ENCODE results near the gene DAB1.

Gene DAB1

GRCh38 chr1:57423656-57424211 is at the start of gene DAB1:
Gene DAB1 (minus strand): TSS chr1:57424060. CDS start chr1:57291030, 133,030 bp downstream.
- no peak for DNase-seq

GRCh38 chr1:57473448-57473847 is 49.6 kb upstream of the DAB1 start:
- no peak for DNase-seq

GRCh38 chr1:57471995-57472394 is 48.1 kb upstream of the DAB1 start:
- DNase-seq, result no peak

- DNase-seq, result no peak
Observed at GRCh38 chr1:57470036-57470435, 46.2 kb upstream of the DAB1 start.

GRCh38 chr1:57468641-57469523 is 45.0 kb upstream of the DAB1 start:
- no peak for DNase-seq

GRCh38 chr1:57467830-57468229 is 44.0 kb upstream of the DAB1 start:
- DNase-seq, result no peak

GRCh38 chr1:57464756-57465155 is 40.9 kb upstream of the DAB1 start:
- no peak for DNase-seq

- DNase-seq, result no peak
Observed at GRCh38 chr1:57463343-57463742, 39.5 kb upstream of the DAB1 start.

- DNase-seq, result no peak
Observed at GRCh38 chr1:57461405-57461804, 37.5 kb upstream of the DAB1 start.

- no peak for DNase-seq
Observed at GRCh38 chr1:57451516-57451915, 27.7 kb upstream of the DAB1 start.

- DNase-seq, result no peak
Observed at GRCh38 chr1:57450981-57451380, 27.1 kb upstream of the DAB1 start.

GRCh38 chr1:57447551-57447950 is 23.7 kb upstream of the DAB1 start:
- no peak for DNase-seq

- no peak for DNase-seq
Observed at GRCh38 chr1:57443004-57443403, 19.1 kb upstream of the DAB1 start.

- DNase-seq, result no peak
Observed at GRCh38 chr1:57440096-57440495, 16.2 kb upstream of the DAB1 start.

GRCh38 chr1:57431400-57431799 is 7.5 kb upstream of the DAB1 start:
- no peak for DNase-seq

- DNase-seq, result no peak
Observed at GRCh38 chr1:57424231-57425027, 569 bp upstream of the DAB1 start.

- no peak for DNase-seq
Observed at GRCh38 chr1:57423135-57423655, 665 bp downstream of the DAB1 start.

GRCh38 chr1:57422271-57423134 is 1.4 kb downstream of the DAB1 start:
- no peak for DNase-seq

GRCh38 chr1:57421806-57422205 is 2.1 kb downstream of the DAB1 start:
- DNase-seq, result no peak

GRCh38 chr1:57420981-57421785 is 2.7 kb downstream of the DAB1 start:
- DNase-seq, result no peak

GRCh38 chr1:57418971-57419370 is 4.9 kb downstream of the DAB1 start:
- no peak for DNase-seq

- DNase-seq, result no peak
Observed at GRCh38 chr1:57411262-57411661, 12.6 kb downstream of the DAB1 start.
